Measurements from ENCODE around the gene OSBPL2. TPM values are rescaled to one million over a fixed set of nuclear protein-coding genes. Genes with fewer than 3 reads are reported as not detected.

OSBPL2 gene
- total RNA-seq, 1 experiment from 2014 or later: 36.9 TPM

DNA sequence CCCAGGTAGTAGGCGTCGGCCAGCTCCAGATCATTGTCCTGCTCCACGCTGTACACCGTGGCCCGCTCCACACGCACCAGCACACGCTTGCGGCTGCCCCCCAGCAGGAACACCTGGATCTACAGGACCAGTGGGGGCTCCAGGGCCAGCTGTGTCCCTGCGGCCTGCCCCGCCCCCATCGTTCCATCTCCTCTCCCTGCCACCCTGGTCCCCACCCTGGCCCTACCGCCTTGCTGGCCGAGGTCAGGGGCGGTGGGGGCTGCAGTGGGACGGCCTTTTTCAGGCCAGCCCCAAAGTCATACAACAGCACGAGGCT, 74.3 kb downstream of the OSBPL2 start:
- no peaks in the 10 kb centered on the region for H3K9me2 ChIP-seq (ENCODE audit: insufficient read depth)
- H3K79me2 ChIP-seq (ENCODE audit: insufficient read depth, low read length): peaks cover 8% of the 10 kb centered on the region; the same call in 1 of the 2 replicates
- no peak for ATAC-seq
- peaks cover 22 to 42% of the 10 kb centered on the region in 2 experiments for H3K36me3 ChIP-seq (ENCODE audit: control insufficient read depth in 1 of 2, insufficient read depth in 2 of 2, low read length in 2 of 2)
- H2AFZ ChIP-seq (ENCODE audit: low read depth, low read length, poor library complexity, severe bottlenecking): no peak overlapping the region
- no peak overlapping the region for H3K27ac ChIP-seq (ENCODE audit: low read depth, low read length)
- H3K9me3 ChIP-seq (ENCODE audit: control insufficient read depth in 1 of 2, insufficient read depth in 1 of 2, low read depth in 1 of 2, low read length in 2 of 2): no peaks in the 10 kb centered on the region
- POLR2A ChIA-PET: no interaction called here
- no TSS peak for BruUV-seq (replicated peaks)
- H4K20me1 ChIP-seq (ENCODE audit: insufficient read depth): peaks cover 3% of the 10 kb centered on the region; the same call in 1 of the 2 replicates
- no peaks in the 10 kb centered on the region for H3K4me1 ChIP-seq (ENCODE audit: control insufficient read depth in 1 of 2, insufficient read depth in 2 of 2, low read length in 2 of 2)
- H3K27me3 ChIP-seq (ENCODE audit: insufficient read depth, low read length): no peaks in the 10 kb centered on the region
- CTCF ChIA-PET: no interaction called here
- TF ChIP-seq FOSL1 (IDR thresholded peaks at IDR 0.05; ENCODE audit: low read depth) (no peak), EZH2 (IDR thresholded peaks at IDR 0.05) (no peak), TCF7L2 (IDR thresholded peaks at IDR 0.05; ENCODE audit: borderline replicate concordance, extremely low read depth, insufficient read depth, insufficient read length) (no peak), POLR2AphosphoS5 (IDR thresholded peaks at IDR 0.05; ENCODE audit: low read depth, low read length) (no peak), SP1 (IDR thresholded peaks at IDR 0.05; ENCODE audit: low read depth) (no peak), ZFX (IDR thresholded peaks at IDR 0.05) (no peak), CBX3 (IDR thresholded peaks at IDR 0.05; ENCODE audit: low read depth) (no peak), ELF1 (IDR thresholded peaks at IDR 0.05; ENCODE audit: borderline replicate concordance, low read depth) (no peak), EZH2phosphoT487 (IDR thresholded peaks at IDR 0.05; ENCODE audit: borderline replicate concordance) (no peak), SIN3A (IDR thresholded peaks at IDR 0.05; ENCODE audit: low read depth) (no peak), CEBPB (IDR thresholded peaks at IDR 0.05; ENCODE audit: low read depth) (no peak), ZNF274 (IDR thresholded peaks at IDR 0.05; ENCODE audit: low read depth, low read length) (no peak), YY1 (IDR thresholded peaks at IDR 0.05; ENCODE audit: extremely low read depth, insufficient replicate concordance, low read depth, low read length) (no peak), POLR2A (IDR thresholded peaks at IDR 0.05; ENCODE audit: borderline replicate concordance, extremely low read depth, insufficient read depth, insufficient read length) (no peak), EGR1 (IDR thresholded peaks at IDR 0.05; ENCODE audit: low read depth) (no peak)
- TF ChIP-seq, protein P1, sequence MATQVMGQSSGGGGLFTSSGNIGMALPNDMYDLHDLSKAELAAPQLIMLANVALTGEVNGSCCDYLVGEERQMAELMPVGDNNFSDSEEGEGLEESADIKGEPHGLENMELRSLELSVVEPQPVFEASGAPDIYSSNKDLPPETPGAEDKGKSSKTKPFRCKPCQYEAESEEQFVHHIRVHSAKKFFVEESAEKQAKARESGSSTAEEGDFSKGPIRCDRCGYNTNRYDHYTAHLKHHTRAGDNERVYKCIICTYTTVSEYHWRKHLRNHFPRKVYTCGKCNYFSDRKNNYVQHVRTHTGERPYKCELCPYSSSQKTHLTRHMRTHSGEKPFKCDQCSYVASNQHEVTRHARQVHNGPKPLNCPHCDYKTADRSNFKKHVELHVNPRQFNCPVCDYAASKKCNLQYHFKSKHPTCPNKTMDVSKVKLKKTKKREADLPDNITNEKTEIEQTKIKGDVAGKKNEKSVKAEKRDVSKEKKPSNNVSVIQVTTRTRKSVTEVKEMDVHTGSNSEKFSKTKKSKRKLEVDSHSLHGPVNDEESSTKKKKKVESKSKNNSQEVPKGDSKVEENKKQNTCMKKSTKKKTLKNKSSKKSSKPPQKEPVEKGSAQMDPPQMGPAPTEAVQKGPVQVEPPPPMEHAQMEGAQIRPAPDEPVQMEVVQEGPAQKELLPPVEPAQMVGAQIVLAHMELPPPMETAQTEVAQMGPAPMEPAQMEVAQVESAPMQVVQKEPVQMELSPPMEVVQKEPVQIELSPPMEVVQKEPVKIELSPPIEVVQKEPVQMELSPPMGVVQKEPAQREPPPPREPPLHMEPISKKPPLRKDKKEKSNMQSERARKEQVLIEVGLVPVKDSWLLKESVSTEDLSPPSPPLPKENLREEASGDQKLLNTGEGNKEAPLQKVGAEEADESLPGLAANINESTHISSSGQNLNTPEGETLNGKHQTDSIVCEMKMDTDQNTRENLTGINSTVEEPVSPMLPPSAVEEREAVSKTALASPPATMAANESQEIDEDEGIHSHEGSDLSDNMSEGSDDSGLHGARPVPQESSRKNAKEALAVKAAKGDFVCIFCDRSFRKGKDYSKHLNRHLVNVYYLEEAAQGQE (IDR thresholded peaks at IDR 0.05; ENCODE audit: low read depth): no peak
- TF ChIP-seq, protein P2, sequence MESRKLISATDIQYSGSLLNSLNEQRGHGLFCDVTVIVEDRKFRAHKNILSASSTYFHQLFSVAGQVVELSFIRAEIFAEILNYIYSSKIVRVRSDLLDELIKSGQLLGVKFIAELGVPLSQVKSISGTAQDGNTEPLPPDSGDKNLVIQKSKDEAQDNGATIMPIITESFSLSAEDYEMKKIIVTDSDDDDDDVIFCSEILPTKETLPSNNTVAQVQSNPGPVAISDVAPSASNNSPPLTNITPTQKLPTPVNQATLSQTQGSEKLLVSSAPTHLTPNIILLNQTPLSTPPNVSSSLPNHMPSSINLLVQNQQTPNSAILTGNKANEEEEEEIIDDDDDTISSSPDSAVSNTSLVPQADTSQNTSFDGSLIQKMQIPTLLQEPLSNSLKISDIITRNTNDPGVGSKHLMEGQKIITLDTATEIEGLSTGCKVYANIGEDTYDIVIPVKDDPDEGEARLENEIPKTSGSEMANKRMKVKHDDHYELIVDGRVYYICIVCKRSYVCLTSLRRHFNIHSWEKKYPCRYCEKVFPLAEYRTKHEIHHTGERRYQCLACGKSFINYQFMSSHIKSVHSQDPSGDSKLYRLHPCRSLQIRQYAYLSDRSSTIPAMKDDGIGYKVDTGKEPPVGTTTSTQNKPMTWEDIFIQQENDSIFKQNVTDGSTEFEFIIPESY (IDR thresholded peaks at IDR 0.05; ENCODE audit: extremely low read depth, insufficient replicate concordance, low read length): no peak
- TF ChIP-seq, protein P3, sequence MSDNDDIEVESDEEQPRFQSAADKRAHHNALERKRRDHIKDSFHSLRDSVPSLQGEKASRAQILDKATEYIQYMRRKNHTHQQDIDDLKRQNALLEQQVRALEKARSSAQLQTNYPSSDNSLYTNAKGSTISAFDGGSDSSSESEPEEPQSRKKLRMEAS (IDR thresholded peaks at IDR 0.05): no peak
- TF ChIP-seq, protein P4, sequence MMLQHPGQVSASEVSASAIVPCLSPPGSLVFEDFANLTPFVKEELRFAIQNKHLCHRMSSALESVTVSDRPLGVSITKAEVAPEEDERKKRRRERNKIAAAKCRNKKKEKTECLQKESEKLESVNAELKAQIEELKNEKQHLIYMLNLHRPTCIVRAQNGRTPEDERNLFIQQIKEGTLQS (IDR thresholded peaks at IDR 0.05): no peak
- intact Hi-C loops (cut with micrococcal nuclease): no loop called here
- no peak overlapping the region for H3K4me3 ChIP-seq (replicated peaks in 1 of 2; ENCODE audit: low read depth in 1 of 2, low read length in 2 of 2)
- H3K4me2 ChIP-seq (ENCODE audit: low read length): no peak overlapping the region
- no peak for DNase-seq (ENCODE audit: low read depth, low spot score)
- RAD21 ChIA-PET (ENCODE audit: low non-redundant PET in 1 of 2, low total read pairs in 2 of 2, uncharacterized antibody in 2 of 2, unreplicated experiment in 2 of 2): no interaction called here
- no peak overlapping the region for H3K9ac ChIP-seq (ENCODE audit: low read length)

All from HCT116 (cell line).